ENCODE data around the gene PLXNA4.

DNA sequence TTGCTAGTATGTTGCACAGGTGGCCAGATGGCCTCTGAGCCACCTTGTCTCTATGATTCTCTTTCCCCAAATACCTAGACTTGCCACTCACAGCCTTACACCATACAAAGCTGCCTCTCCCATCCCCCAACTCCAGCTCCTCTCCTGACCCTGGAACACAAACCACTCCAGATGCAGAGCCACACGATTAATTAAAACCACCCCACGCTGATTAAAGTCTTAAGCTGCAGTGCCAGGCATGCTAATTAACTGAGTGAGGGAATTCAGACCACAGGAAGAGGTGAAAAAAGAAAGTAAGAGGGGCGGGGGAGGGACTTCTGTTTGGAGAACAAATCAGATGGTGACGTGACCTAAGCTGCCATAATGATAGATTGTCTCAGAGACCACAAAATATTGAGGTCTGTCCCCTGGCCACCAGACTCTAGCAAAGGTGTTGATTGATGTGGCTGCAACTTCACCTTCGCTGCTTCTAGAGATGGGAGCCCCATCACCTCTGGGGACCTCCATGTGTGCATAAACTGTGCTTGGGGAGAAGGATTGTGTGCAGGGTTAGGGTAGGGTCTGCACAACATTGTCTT lies 331.3 kb downstream of the PLXNA4 start:
- TF ChIP-seq, protein P1, sequence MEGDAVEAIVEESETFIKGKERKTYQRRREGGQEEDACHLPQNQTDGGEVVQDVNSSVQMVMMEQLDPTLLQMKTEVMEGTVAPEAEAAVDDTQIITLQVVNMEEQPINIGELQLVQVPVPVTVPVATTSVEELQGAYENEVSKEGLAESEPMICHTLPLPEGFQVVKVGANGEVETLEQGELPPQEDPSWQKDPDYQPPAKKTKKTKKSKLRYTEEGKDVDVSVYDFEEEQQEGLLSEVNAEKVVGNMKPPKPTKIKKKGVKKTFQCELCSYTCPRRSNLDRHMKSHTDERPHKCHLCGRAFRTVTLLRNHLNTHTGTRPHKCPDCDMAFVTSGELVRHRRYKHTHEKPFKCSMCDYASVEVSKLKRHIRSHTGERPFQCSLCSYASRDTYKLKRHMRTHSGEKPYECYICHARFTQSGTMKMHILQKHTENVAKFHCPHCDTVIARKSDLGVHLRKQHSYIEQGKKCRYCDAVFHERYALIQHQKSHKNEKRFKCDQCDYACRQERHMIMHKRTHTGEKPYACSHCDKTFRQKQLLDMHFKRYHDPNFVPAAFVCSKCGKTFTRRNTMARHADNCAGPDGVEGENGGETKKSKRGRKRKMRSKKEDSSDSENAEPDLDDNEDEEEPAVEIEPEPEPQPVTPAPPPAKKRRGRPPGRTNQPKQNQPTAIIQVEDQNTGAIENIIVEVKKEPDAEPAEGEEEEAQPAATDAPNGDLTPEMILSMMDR (IDR thresholded peaks at IDR 0.05 in 2 of 3, conservative IDR thresholded peaks at IDR 0.05 in 1 of 3; ENCODE audit: borderline replicate concordance in 1 of 3, insufficient read depth in 1 of 3, low read depth in 2 of 3, low read length in 2 of 3): no peak
- TF ChIP-seq, protein P2, sequence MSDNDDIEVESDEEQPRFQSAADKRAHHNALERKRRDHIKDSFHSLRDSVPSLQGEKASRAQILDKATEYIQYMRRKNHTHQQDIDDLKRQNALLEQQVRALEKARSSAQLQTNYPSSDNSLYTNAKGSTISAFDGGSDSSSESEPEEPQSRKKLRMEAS (IDR thresholded peaks at IDR 0.05): no peak
- no peak for TF ChIP-seq POLR2A (IDR thresholded peaks at IDR 0.05; ENCODE audit: borderline replicate concordance, extremely low read depth, insufficient read depth, insufficient read length)
- no peak for TF ChIP-seq EZH2 (IDR thresholded peaks at IDR 0.05)
- TF ChIP-seq TCF7L2 (IDR thresholded peaks at IDR 0.05; ENCODE audit: borderline replicate concordance, extremely low read depth, insufficient read depth, insufficient read length): no peak
